Lower lobe of right lung (tissue), 2 donors: ENCODE data around the gene COLGALT1. TPM values are rescaled to one million over a fixed set of nuclear protein-coding genes. Genes with fewer than 3 reads are reported as not detected.

Experiments
- ATAC-seq, 2 donors: fragments of 200-7000 bp; cut with Tn5 transposase; one replicate each; pipeline ENCODE4 v1.9.1; 2020 to 2022; ENCODE audit warnings: mild to moderate bottlenecking in 2 of 2, moderate library complexity in 2 of 2
- DNase-seq: peaks from one replicate; pipeline ENCODE4 v3.0.0-alpha.2; 2020
- H3K27ac ChIP-seq: fragments of 200-600 bp; one replicate; pipeline ENCODE4 v1.8.0; 2022
- H3K27me3 ChIP-seq: fragments of 200-600 bp; one replicate; pipeline ENCODE4 v1.8.0; 2022; ENCODE audit warnings: low read depth
- H3K36me3 ChIP-seq: fragments of 200-600 bp; one replicate; pipeline ENCODE4 v1.8.0; 2022; ENCODE audit warnings: mild to moderate bottlenecking
- H3K4me1 ChIP-seq: fragments of 200-600 bp; one replicate; pipeline ENCODE4 v1.8.0; 2022
- H3K4me3 ChIP-seq: fragments of 200-600 bp; one replicate; pipeline ENCODE4 v1.8.0; 2022; ENCODE audit warnings: mild to moderate bottlenecking
- H3K9me3 ChIP-seq: fragments of 200-600 bp; one replicate; pipeline ENCODE4 v1.8.0; 2022
- CTCF ChIP-seq: fragments of 200-600 bp; IDR thresholded peaks from one replicate; pipeline ENCODE4 v1.8.0; 2022; ENCODE audit warnings: antibody characterized with exemption, mild to moderate bottlenecking
- intact Hi-C: fragments of 100-400 bp; cut with DNase I; formaldehyde crosslinking; loops from one replicate; pipeline ENCODE4 v1.11.0; 2022
- total RNA-seq: library from RNA; stranded (reverse); fragmentation: NEBNext Ultra II Directional; extraction: Animal tissue kit (Norgen Biotek cat#: 25700); gene quantifications from one replicate; pipeline ENCODE4 v1.2.1, GENCODE V29; 2021
- donor health status: DM: no; HTN: yes; CAD: no; lungs with severe emphysema.

COLGALT1 gene
- total RNA-seq, 1 donor from 2014 or later = 142 TPM

DNA sequence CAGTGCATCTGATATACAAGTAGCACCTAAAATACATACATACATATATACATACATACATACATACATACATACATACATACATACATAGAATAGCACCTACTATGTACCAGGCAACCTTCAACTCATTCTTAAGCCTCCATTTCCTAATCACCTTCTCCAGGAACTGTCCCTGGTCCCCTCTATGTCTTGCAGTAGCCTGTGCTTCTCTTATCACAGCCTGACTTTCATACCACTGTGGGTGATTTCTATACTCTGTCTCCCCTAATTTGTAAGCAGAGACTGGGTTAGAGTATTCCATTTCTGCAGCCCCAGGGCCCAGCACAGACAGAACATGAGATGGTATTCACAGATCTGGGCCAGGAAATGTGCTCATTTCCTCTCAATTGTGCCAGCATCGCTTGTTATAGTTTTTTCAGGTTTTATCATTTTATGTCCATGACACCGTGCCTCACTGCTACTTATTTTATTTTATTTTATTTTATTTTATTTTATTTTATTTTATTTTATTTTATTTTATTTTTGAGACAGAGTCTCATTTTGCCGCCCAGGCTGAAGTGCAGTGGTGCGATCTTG, 14.2 kb upstream of the COLGALT1 start:
- H3K36me3 ChIP-seq = no peaks in the 10 kb centered on the region
- no peaks in the 10 kb centered on the region for H3K27me3 ChIP-seq
- no peaks in the 10 kb centered on the region for H3K9me3 ChIP-seq
- H3K4me1 ChIP-seq = peaks cover 12% of the 10 kb centered on the region
- no peak overlapping the region for H3K4me3 ChIP-seq
- H3K27ac ChIP-seq = no peak overlapping the region
- no peak for TF ChIP-seq CTCF
- no peak for DNase-seq
- ATAC-seq = no peak
- intact Hi-C loops = no loop called here

DNA sequence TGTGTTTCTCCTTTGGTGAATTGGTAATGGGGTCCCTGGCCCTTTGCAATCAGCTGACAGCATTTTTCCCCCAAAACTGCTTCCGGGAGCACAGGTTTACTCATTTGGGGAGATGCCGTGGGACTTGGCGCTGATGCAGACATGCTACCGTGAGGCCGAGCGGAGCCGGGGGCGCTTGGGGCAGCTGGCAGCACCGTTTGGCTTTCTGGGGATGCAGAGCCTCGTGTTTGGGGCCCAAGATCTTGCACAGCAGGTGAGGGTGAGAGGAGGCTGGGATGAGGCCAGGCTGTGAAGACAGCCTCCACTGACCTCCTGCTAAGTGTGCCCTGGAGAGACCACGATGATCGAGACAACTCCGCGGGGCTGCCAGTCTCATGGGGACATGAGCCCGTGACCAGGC, 13.4 kb upstream of the COLGALT1 start:
- Histone ChIP-seq H3K36me3 (no peaks in the 10 kb centered on the region), H3K9me3 (no peaks in the 10 kb centered on the region), H3K27me3 (no peaks in the 10 kb centered on the region), H3K27ac (no peak overlapping the region), H3K4me1 (peaks cover 12% of the 10 kb centered on the region), H3K4me3 (no peak overlapping the region)
- TF ChIP-seq CTCF = no peak
- no peak for ATAC-seq
- intact Hi-C loops = no loop called here
- no peak for DNase-seq

- ATAC-seq = no peak
- Histone ChIP-seq H3K9me3 (no peaks in the 10 kb centered on the region), H3K27ac (no peak overlapping the region), H3K4me3 (no peak overlapping the region), H3K4me1 (peaks cover 12% of the 10 kb centered on the region), H3K36me3 (no peaks in the 10 kb centered on the region), H3K27me3 (no peaks in the 10 kb centered on the region)
- no peak for DNase-seq
- TF ChIP-seq CTCF = no peak
- intact Hi-C loops = no loop called here
These were observed 12.5 kb upstream of the COLGALT1 start for GRCh38 chr19:17542793-17543582.

- ATAC-seq = no peak
- intact Hi-C loops = no loop called here
These were observed 11.5 kb upstream of the COLGALT1 start for GRCh38 chr19:17543986-17544385.

GRCh38 chr19:17544418-17544817, 11.0 kb upstream of the COLGALT1 start:
- no peak overlapping the region for H3K27ac ChIP-seq
- H3K27me3 ChIP-seq = no peaks in the 10 kb centered on the region
- no peak for DNase-seq
- TF ChIP-seq CTCF = no peak
- intact Hi-C loops = no loop called here
- no peaks in the 10 kb centered on the region for H3K36me3 ChIP-seq
- H3K4me1 ChIP-seq = peaks cover 1% of the 10 kb centered on the region
- ATAC-seq = no peak
- H3K4me3 ChIP-seq = no peak overlapping the region
- no peaks in the 10 kb centered on the region for H3K9me3 ChIP-seq

More at GRCh38 chr19:17543986-17544385, 11.5 kb upstream of the COLGALT1 start:
- no peaks in the 10 kb centered on the region for H3K36me3 ChIP-seq
- no peak overlapping the region for H3K4me3 ChIP-seq
- TF ChIP-seq CTCF = no peak
- H3K27ac ChIP-seq = no peak overlapping the region
- no peaks in the 10 kb centered on the region for H3K27me3 ChIP-seq
- no peak for DNase-seq
- no peaks in the 10 kb centered on the region for H3K9me3 ChIP-seq
- H3K4me1 ChIP-seq = peaks cover 6% of the 10 kb centered on the region
